Breast epithelium (tissue), 4 donors: ENCODE results near the gene SNX6. TPM values are rescaled to one million over a fixed set of nuclear protein-coding genes. Genes with fewer than 3 reads are reported as not detected.
A peak's percentile ranks its signal among the peaks of the same experiment; 100 is the strongest.
"Not testable (repeated sequence)": the region's sequence is repeated elsewhere in the genome, so short reads cannot be mapped to it uniquely, and the experiment has no call there.

Source experiments
- DNase-seq, 2 donors: peaks; one replicate each; pipeline ENCODE4 v3.0.0-alpha.2; 2019; ENCODE audit warnings: low spot score in 2 of 2
- H3K27ac ChIP-seq, 2 donors: fragments of 200-600 bp; sonication (generic) in 1 of 2; one replicate each; pipeline ENCODE4 v1.5.1; 2016 to 2019; ENCODE audit warnings: mild to moderate bottlenecking in 1 of 2
- H3K27me3 ChIP-seq, 2 donors: fragments of 200-600 bp; sonication (generic) in 1 of 2; one replicate each; pipeline versions ENCODE4 v1.5.1 to v1.6.0; 2017 to 2019; ENCODE audit warnings: control low read depth in 1 of 2, mild to moderate bottlenecking in 1 of 2
- H3K36me3 ChIP-seq: fragments of 200-600 bp; one replicate; pipeline ENCODE4 v1.5.1; 2019
- H3K4me1 ChIP-seq, 2 donors: fragments of 200-600 bp; sonication (generic); one replicate each; pipeline ENCODE4 v1.5.1; 2016 to 2019; ENCODE audit warnings: control low read depth in 1 of 2
- H3K4me3 ChIP-seq, 3 donors: fragments of 200-600 bp; sonication (generic); 1 replicate in 2 of 3; 2 replicates in 1 of 3; pipeline ENCODE4 v1.5.1; 2016 to 2019; ENCODE audit warnings: mild to moderate bottlenecking in 3 of 3, moderate library complexity in 2 of 3
- H3K9me3 ChIP-seq, 2 donors: fragments of 200-600 bp; sonication (generic) in 1 of 2; one replicate each; pipeline ENCODE4 v1.5.1; 2016 to 2019; ENCODE audit warnings: control low read depth in 1 of 2
- POLR2A ChIP-seq: fragments of 450-650 bp; IDR thresholded peaks from one replicate; pipeline ENCODE4 v1.6.1; 2016; ENCODE audit warnings: antibody characterized with exemption, mild to moderate bottlenecking, moderate library complexity
- POLR2AphosphoS5 ChIP-seq, 3 donors: sonication (generic); formaldehyde crosslinking; IDR thresholded peaks; one replicate each; pipeline ENCODE4 v1.6.1; 2017; ENCODE audit warnings: antibody characterized with exemption in 3 of 3
- intact Hi-C: fragments of 100-400 bp; cut with DNase I; formaldehyde crosslinking; loops from one replicate; pipeline ENCODE4 v1.15.1; 2023; ENCODE audit warnings: low total_unique reads
- total RNA-seq, 3 donors: library from RNA; depleted of rRNA; stranded (reverse); fragments of >200 nt; gene quantifications; one replicate each; pipeline ENCODE4 v1.1.0, GENCODE V29; 2016
- TF ChIP-seq, protein P1 (sequence below), 3 donors: fragments of 450-650 bp; IDR thresholded peaks; one replicate each; pipeline ENCODE4 v1.5.1; 2016 to 2017; ENCODE audit warnings: antibody characterized with exemption in 3 of 3, mild to moderate bottlenecking in 3 of 3, moderate library complexity in 3 of 3

The SNX6 gene
- total RNA-seq, 3 donors from 2014 or later: 64.2 to 129 (median 127) TPM

DNA sequence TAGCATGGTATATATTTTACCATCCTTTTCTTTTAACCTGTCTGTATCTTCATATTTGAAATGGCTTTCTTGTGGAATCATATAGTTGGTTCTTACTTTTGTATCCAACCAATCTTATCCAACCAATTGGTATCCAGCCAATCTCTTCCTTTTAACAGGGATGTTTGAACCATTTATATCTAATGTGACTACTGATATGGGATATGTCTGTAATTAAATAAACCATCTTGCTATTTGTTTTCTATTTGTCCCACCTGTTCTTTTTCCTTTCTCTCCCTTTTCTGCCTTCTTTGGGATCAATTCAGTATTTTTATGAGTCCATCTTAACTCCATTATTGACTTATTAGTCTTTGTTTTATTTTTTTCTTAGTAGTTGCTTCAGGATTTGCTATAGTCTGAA, 30.8 kb upstream of the SNX6 start:
- Histone ChIP-seq H3K27ac (no peak overlapping the region), H3K4me3 (no peak overlapping the region), H3K9me3 (peaks cover 0 to 8% of the 10 kb centered on the region in 2 donors), H3K27me3 (no peaks in the 10 kb centered on the region), H3K36me3 (no peaks in the 10 kb centered on the region), H3K4me1 (no peaks in the 10 kb centered on the region)
- intact Hi-C loops: no loop called here
- TF ChIP-seq, protein P1, sequence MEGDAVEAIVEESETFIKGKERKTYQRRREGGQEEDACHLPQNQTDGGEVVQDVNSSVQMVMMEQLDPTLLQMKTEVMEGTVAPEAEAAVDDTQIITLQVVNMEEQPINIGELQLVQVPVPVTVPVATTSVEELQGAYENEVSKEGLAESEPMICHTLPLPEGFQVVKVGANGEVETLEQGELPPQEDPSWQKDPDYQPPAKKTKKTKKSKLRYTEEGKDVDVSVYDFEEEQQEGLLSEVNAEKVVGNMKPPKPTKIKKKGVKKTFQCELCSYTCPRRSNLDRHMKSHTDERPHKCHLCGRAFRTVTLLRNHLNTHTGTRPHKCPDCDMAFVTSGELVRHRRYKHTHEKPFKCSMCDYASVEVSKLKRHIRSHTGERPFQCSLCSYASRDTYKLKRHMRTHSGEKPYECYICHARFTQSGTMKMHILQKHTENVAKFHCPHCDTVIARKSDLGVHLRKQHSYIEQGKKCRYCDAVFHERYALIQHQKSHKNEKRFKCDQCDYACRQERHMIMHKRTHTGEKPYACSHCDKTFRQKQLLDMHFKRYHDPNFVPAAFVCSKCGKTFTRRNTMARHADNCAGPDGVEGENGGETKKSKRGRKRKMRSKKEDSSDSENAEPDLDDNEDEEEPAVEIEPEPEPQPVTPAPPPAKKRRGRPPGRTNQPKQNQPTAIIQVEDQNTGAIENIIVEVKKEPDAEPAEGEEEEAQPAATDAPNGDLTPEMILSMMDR (IDR thresholded peaks at IDR 0.05): no peak
- TF ChIP-seq POLR2AphosphoS5 (IDR thresholded peaks at IDR 0.05): no peak
- no peak for TF ChIP-seq POLR2A
- DNase-seq: no peak

GRCh38 chr14:34655959-34656358, 26.0 kb upstream of the SNX6 start:
- Histone ChIP-seq H3K9me3 (peaks cover 0 to 5% of the 10 kb centered on the region in 2 donors), H3K4me3 (no peak overlapping the region), H3K27me3 (no peaks in the 10 kb centered on the region), H3K36me3 (no peaks in the 10 kb centered on the region), H3K27ac (no peak overlapping the region), H3K4me1 (no peaks in the 10 kb centered on the region)
- TF ChIP-seq POLR2A (no peak), POLR2AphosphoS5 (IDR thresholded peaks at IDR 0.05) (no peak)
- TF ChIP-seq, protein P1 (IDR thresholded peaks at IDR 0.05): no peak
- intact Hi-C loops: loop anchor here (2.0 kb wide), 1 partner anchor 61 kb away; no protein-coding TSS in a partner anchor
- no peak for DNase-seq

DNA sequence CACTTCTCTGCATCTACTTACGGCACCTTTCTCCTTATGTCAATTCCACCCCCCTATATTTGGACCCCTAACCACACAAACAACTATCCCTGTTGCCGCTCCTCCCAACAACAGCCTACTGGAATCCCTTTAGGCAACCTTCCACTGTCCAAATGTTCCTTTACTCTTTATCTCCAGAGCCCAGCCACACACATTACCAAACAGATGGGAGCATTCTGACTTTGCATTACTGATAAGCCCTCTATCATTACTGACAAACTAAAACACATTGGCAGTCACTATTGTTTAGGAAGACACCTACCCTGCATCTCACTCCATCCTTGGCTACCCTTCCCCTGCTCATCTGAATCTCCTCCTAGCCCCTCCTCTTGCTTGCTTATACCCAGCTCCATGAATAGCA, 23.1 kb upstream of the SNX6 start:
- H3K4me3 ChIP-seq, DNase-seq, H3K27ac ChIP-seq, H3K27me3 ChIP-seq, intact Hi-C loops, H3K4me1 ChIP-seq, H3K9me3 ChIP-seq, H3K36me3 ChIP-seq: not testable (repeated sequence)

- H3K27me3 ChIP-seq, DNase-seq, H3K36me3 ChIP-seq, intact Hi-C loops, H3K27ac ChIP-seq, H3K4me1 ChIP-seq, H3K4me3 ChIP-seq, H3K9me3 ChIP-seq: not testable (repeated sequence)
Observed at GRCh38 chr14:34652348-34652747, 22.4 kb upstream of the SNX6 start.

DNA sequence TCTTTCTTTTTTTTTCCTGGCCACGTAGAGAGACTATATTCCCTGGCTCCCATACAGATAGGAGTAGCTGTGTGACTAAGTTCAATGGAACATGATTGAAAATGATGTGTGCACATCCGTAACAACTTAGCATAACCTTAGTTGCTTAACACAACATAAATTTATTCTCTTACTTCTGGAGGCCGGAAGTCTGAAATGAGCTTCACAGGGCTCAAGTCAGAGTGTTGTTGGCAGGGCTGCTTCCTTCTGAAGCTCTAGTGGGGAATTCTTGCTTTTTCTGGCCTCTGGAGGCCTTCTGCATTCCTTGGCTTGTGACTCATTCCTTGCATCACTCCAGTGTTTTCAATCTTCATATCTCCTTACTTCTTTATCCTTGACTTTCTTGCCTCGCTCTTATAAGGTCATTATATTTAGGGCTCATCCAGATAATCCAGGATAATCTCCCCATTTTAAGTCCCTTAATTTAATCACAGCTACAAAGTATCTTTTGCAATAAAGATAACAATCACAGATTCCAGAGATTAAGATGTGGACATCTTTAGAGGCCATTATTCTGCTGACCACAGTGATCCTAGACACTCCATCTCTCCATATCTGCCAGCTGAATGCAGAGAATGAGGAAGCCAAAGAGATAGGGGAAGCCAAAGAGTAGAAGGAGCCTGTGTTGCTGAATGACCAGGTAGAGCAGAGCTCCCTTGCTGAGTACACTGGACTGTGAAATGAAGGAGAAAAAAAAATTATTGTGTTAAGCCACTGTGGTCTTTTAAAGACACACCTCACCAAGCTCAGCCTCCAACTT, 21.0 kb upstream of the SNX6 start:
- Histone ChIP-seq H3K27ac (peak overlapping the region in 1 of 2 donors; percentile 7), H3K4me1 (no peaks in the 10 kb centered on the region), H3K27me3 (no peaks in the 10 kb centered on the region), H3K4me3 (no peak overlapping the region), H3K36me3 (no peaks in the 10 kb centered on the region), H3K9me3 (no peaks in the 10 kb centered on the region)
- intact Hi-C loops: no loop called here
- TF ChIP-seq, protein P1 (IDR thresholded peaks at IDR 0.05): no peak
- TF ChIP-seq POLR2A: no peak
- TF ChIP-seq POLR2AphosphoS5 (IDR thresholded peaks at IDR 0.05): no peak
- no peak for DNase-seq

DNA sequence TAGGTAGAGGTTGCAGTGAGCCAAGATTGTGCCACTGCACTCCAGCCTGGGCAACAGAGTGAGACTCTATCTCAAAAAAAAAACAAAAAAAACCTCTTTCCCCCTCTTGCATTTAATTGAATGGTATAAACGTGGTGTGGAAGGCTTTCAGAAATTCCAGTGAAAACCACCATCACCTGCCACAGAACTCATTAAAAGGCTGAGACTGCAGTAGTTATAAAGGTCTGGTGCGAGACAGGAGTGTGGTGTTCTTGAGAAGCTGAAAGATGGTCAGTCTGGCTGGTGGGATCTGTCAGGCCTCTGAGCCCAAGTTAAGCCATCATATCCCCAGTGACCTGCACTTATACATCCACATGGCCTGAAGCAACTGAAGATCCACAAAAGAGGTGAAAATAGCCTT, 20.1 kb upstream of the SNX6 start:
- H3K27ac ChIP-seq, H3K4me3 ChIP-seq, H3K4me1 ChIP-seq, H3K27me3 ChIP-seq, intact Hi-C loops, DNase-seq, H3K36me3 ChIP-seq, H3K9me3 ChIP-seq: not testable (repeated sequence)
